ENCODE results near the gene ADAMTS7.

DNA sequence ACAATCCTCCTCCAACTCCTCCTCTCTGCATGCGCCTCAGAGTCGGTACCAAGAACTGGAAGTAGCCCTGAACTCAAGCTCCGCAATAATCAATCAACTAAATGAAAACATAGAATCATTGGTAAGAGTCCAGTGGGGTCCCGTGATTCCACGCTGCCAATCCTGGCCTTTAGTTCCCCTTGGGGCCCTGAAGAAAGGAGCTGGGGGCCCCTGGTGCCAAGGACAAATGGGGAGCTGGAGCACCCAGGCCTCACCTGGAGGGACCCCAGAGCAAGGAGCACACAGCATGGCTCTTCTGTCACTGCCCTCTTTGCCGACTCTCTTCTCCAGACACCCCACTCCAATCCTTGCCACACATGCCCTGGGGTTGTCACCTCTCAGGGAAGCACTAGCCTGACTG lies 80.3 kb downstream of the ADAMTS7 start:
- TF ChIP-seq POLR2A (IDR thresholded peaks at IDR 0.05): no peak
- TF ChIP-seq, protein P1, sequence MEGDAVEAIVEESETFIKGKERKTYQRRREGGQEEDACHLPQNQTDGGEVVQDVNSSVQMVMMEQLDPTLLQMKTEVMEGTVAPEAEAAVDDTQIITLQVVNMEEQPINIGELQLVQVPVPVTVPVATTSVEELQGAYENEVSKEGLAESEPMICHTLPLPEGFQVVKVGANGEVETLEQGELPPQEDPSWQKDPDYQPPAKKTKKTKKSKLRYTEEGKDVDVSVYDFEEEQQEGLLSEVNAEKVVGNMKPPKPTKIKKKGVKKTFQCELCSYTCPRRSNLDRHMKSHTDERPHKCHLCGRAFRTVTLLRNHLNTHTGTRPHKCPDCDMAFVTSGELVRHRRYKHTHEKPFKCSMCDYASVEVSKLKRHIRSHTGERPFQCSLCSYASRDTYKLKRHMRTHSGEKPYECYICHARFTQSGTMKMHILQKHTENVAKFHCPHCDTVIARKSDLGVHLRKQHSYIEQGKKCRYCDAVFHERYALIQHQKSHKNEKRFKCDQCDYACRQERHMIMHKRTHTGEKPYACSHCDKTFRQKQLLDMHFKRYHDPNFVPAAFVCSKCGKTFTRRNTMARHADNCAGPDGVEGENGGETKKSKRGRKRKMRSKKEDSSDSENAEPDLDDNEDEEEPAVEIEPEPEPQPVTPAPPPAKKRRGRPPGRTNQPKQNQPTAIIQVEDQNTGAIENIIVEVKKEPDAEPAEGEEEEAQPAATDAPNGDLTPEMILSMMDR (IDR thresholded peaks at IDR 0.05 in 4 of 5, conservative IDR thresholded peaks at IDR 0.05 in 1 of 5): no peak
